Right ventricle myocardium superior (tissue), 1 donor: ENCODE results near the gene ZNF516. TPM values are rescaled to one million over a fixed set of nuclear protein-coding genes. Genes with fewer than 3 reads are reported as not detected.

Source experiments
- ATAC-seq: fragments of 200-7000 bp; cut with Tn5 transposase; one replicate; pipeline ENCODE4 v1.9.1; 2020; ENCODE audit warnings: mild to moderate bottlenecking; ENCODE audit not compliant: poor library complexity
- DNase-seq: peaks from one replicate; pipeline ENCODE4 v3.0.0-alpha.2; 2020
- intact Hi-C: fragments of 100-400 bp; cut with DNase I; formaldehyde crosslinking; loops from one replicate; pipeline ENCODE4 v1.11.2; 2022
- total RNA-seq: library from RNA; stranded (reverse); fragmentation: NEBNext Ultra II Directional; extraction: Animal tissue kit (Norgen Biotek cat#: 25700); gene quantifications from one replicate; pipeline ENCODE4 v1.2.1, GENCODE V29; 2021
- donor health status: DM: no; HTN: yes; CAD: no; lungs with severe emphysema.

ZNF516 gene
- total RNA-seq, 1 donor from 2014 or later: 12.6 TPM

- no peak for DNase-seq
- intact Hi-C loops: no loop called here
- ATAC-seq: no peak
Observed at GRCh38 chr18:76461148-76461547, 33.9 kb downstream of the ZNF516 start.

GRCh38 chr18:76460482-76460881 is 34.6 kb downstream of the ZNF516 start:
- ATAC-seq (no peak), DNase-seq (no peak)
- intact Hi-C loops: no loop called here

GRCh38 chr18:76459687-76460350 is 35.2 kb downstream of the ZNF516 start:
- no peak for DNase-seq
- peak; percentile 76 for ATAC-seq
- intact Hi-C loops: no loop called here

GRCh38 chr18:76459312-76459686 is 35.7 kb downstream of the ZNF516 start:
- intact Hi-C loops: no loop called here
- DNase-seq: no peak
- ATAC-seq: peak; percentile 50

- intact Hi-C loops: no loop called here
- ATAC-seq (no peak), DNase-seq (no peak)
Observed at GRCh38 chr18:76458522-76459311, 36.3 kb downstream of the ZNF516 start.

- intact Hi-C loops: no loop called here
- DNase-seq: no peak
- ATAC-seq: no peak
Observed at GRCh38 chr18:76457957-76458356, 37.1 kb downstream of the ZNF516 start.

GRCh38 chr18:76457475-76457874 is 37.6 kb downstream of the ZNF516 start:
- no peak for ATAC-seq
- DNase-seq: no peak
- intact Hi-C loops: no loop called here

- DNase-seq: no peak
- intact Hi-C loops: no loop called here
- ATAC-seq: no peak
Observed at GRCh38 chr18:76456823-76457222, 38.2 kb downstream of the ZNF516 start.

- ATAC-seq (no peak), DNase-seq (no peak)
- intact Hi-C loops: no loop called here
Observed at GRCh38 chr18:76456018-76456750, 38.9 kb downstream of the ZNF516 start.

GRCh38 chr18:76455003-76455676 is 39.9 kb downstream of the ZNF516 start:
- ATAC-seq (no peak), DNase-seq (no peak)
- intact Hi-C loops: no loop called here

GRCh38 chr18:76454418-76454817 is 40.6 kb downstream of the ZNF516 start:
- DNase-seq: no peak
- intact Hi-C loops: loop anchor here (5.0 kb wide), 1 partner anchor 38 kb away; no protein-coding TSS in a partner anchor
- no peak for ATAC-seq

- ATAC-seq: no peak
- no peak for DNase-seq
Observed at GRCh38 chr18:76453932-76454331, 41.1 kb downstream of the ZNF516 start.

GRCh38 chr18:76453057-76453561 is 41.9 kb downstream of the ZNF516 start:
- ATAC-seq (no peak), DNase-seq (no peak)
- intact Hi-C loops: loop anchor here (5.0 kb wide), 1 partner anchor 39 kb away; no protein-coding TSS in a partner anchor

More at GRCh38 chr18:76453932-76454331, 41.1 kb downstream of the ZNF516 start:
- intact Hi-C loops: loop anchor here (5.0 kb wide), 1 partner anchor 38 kb away; no protein-coding TSS in a partner anchor

GRCh38 chr18:76452357-76452756 is 42.7 kb downstream of the ZNF516 start:
- DNase-seq: no peak
- no peak for ATAC-seq
- intact Hi-C loops: loop anchor here (5.0 kb wide), 1 partner anchor 40 kb away; no protein-coding TSS in a partner anchor

- intact Hi-C loops: loop anchor here (5.0 kb wide), 1 partner anchor 41 kb away; no protein-coding TSS in a partner anchor
- peak; percentile 52 for ATAC-seq
- DNase-seq: no peak
Observed at GRCh38 chr18:76451396-76452331, 43.4 kb downstream of the ZNF516 start.

GRCh38 chr18:76450452-76451395 is 44.3 kb downstream of the ZNF516 start:
- DNase-seq: peak; percentile 76
- intact Hi-C loops: loop anchor here (5.0 kb wide), 1 partner anchor 42 kb away; no protein-coding TSS in a partner anchor
- ATAC-seq: peak; percentile 76
